ENCODE data around the gene GPR146. TPM values are rescaled to one million over a fixed set of nuclear protein-coding genes. Genes with fewer than 3 reads are reported as not detected.

Gene GPR146
- total RNA-seq, 1 experiment from 2014 or later, result 1.8 TPM

DNA sequence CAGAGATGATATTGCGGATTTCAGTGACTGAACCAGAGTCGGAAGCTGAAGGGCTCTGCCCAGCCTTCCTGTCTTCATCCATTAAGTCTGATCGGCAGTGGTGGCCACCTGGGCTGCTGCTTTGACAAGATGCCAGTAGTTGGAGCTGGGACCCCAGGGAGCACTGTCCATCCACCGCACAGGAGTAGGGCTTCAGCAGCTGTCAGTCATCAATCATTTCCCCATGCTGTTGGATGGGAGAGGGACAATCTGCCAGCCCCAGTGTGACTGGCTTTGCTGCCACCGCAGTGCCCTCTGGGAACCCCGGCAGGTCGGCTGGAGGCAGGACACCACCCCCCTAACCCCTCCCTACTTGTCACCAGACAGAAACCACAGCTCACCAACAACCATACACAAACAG, 23.0 kb upstream of the GPR146 start:
- TF ChIP-seq, protein P1, sequence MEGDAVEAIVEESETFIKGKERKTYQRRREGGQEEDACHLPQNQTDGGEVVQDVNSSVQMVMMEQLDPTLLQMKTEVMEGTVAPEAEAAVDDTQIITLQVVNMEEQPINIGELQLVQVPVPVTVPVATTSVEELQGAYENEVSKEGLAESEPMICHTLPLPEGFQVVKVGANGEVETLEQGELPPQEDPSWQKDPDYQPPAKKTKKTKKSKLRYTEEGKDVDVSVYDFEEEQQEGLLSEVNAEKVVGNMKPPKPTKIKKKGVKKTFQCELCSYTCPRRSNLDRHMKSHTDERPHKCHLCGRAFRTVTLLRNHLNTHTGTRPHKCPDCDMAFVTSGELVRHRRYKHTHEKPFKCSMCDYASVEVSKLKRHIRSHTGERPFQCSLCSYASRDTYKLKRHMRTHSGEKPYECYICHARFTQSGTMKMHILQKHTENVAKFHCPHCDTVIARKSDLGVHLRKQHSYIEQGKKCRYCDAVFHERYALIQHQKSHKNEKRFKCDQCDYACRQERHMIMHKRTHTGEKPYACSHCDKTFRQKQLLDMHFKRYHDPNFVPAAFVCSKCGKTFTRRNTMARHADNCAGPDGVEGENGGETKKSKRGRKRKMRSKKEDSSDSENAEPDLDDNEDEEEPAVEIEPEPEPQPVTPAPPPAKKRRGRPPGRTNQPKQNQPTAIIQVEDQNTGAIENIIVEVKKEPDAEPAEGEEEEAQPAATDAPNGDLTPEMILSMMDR (IDR thresholded peaks at IDR 0.05; ENCODE audit: insufficient read depth in 1 of 2, low read depth in 1 of 2, low read length in 1 of 2, severe bottlenecking in 1 of 2, unreplicated experiment in 1 of 2), result no peak
- H3K4me3 ChIP-seq (ENCODE audit: low read depth, low read length), result no peak overlapping the region
- Mint-ChIP-seq H3K27me3 (ENCODE audit: insufficient read depth, unreplicated experiment) (no peaks in the 10 kb centered on the region), H3K4me3 (ENCODE audit: unreplicated experiment) (no peak overlapping the region), H3K27ac (ENCODE audit: unreplicated experiment) (no peak overlapping the region), H3K9me3 (ENCODE audit: unreplicated experiment) (no peaks in the 10 kb centered on the region), H3K4me1 (ENCODE audit: low read depth, unreplicated experiment) (no peaks in the 10 kb centered on the region), H3K36me3 (ENCODE audit: insufficient read depth, unreplicated experiment) (peaks cover 31% of the 10 kb centered on the region)
- no peaks in the 10 kb centered on the region for H3K4me1 ChIP-seq
- peaks cover 5% of the 10 kb centered on the region for H3K36me3 ChIP-seq (ENCODE audit: control insufficient read depth, insufficient read depth, low read length)
- H3K9me3 ChIP-seq, result no peaks in the 10 kb centered on the region
- ChIA-PET POLR2A (interaction anchor here (0.5 kb wide), 1 partner anchor 227 kb away, joined by 3 read pairs; no protein-coding TSS in a partner anchor), CTCF (interaction anchor here (0.7 to 1.3 kb wide), 2 partner anchors 28 to 44 kb away, joined by 4 to 6 read pairs; no protein-coding TSS in a partner anchor)
- BruUV-seq (replicated peaks), result no TSS peak
- intact Hi-C loops (cut with micrococcal nuclease; ENCODE audit: unreplicated experiment), result no loop called here
- no peaks in the 10 kb centered on the region for H3K27me3 ChIP-seq (replicated peaks; ENCODE audit: control insufficient read depth, insufficient read depth, low read length)
- no peak for DNase-seq

DNA sequence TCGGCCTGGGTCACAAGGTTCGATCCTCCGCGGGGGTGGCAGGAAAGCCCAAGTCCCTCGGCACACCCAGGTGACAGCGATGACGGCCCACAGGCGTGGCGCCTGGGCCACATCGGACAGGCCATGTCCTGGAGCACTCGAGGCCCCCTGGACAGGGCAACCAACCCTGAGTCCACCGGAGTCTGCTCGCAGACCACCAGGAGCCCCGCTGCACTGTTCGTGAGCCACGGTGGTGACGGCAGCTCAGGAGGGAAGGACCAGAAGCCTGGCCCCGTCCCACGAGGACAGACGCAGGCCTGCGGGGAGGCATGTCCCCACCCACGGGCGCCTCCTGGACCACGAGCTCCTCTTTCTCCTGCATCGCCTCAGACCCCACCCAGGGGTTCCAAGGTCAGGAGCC, 22.4 kb upstream of the GPR146 start:
- H3K9me3 Mint-ChIP-seq (ENCODE audit: unreplicated experiment), result no peaks in the 10 kb centered on the region
- H3K4me3 ChIP-seq (ENCODE audit: low read depth, low read length), result no peak overlapping the region
- intact Hi-C loops (cut with micrococcal nuclease; ENCODE audit: unreplicated experiment), result no loop called here
- POLR2A ChIA-PET, result interaction anchor here (0.5 kb wide), 1 partner anchor 226 kb away, joined by 3 read pairs; no protein-coding TSS in a partner anchor
- H3K4me1 Mint-ChIP-seq (ENCODE audit: low read depth, unreplicated experiment), result no peaks in the 10 kb centered on the region
- CTCF ChIA-PET, result interaction anchor here (1.3 kb wide), 1 partner anchor 29 kb away, joined by 6 read pairs; no protein-coding TSS in a partner anchor
- H3K27me3 ChIP-seq (replicated peaks; ENCODE audit: control insufficient read depth, insufficient read depth, low read length), result no peaks in the 10 kb centered on the region
- no peak overlapping the region for H3K4me3 Mint-ChIP-seq (ENCODE audit: unreplicated experiment)
- H3K36me3 ChIP-seq (ENCODE audit: control insufficient read depth, insufficient read depth, low read length), result peaks cover 7% of the 10 kb centered on the region
- no peaks in the 10 kb centered on the region for H3K27me3 Mint-ChIP-seq (ENCODE audit: insufficient read depth, unreplicated experiment)
- H3K4me1 ChIP-seq, result no peaks in the 10 kb centered on the region
- BruUV-seq (replicated peaks), result no TSS peak
- peaks cover 31% of the 10 kb centered on the region for H3K36me3 Mint-ChIP-seq (ENCODE audit: insufficient read depth, unreplicated experiment)
- DNase-seq, result no peak
- TF ChIP-seq, protein P1 (IDR thresholded peaks at IDR 0.05; ENCODE audit: insufficient read depth in 1 of 2, low read depth in 1 of 2, low read length in 1 of 2, severe bottlenecking in 1 of 2, unreplicated experiment in 1 of 2), result no peak
- H3K27ac Mint-ChIP-seq (ENCODE audit: unreplicated experiment), result no peak overlapping the region
- no peaks in the 10 kb centered on the region for H3K9me3 ChIP-seq

DNA sequence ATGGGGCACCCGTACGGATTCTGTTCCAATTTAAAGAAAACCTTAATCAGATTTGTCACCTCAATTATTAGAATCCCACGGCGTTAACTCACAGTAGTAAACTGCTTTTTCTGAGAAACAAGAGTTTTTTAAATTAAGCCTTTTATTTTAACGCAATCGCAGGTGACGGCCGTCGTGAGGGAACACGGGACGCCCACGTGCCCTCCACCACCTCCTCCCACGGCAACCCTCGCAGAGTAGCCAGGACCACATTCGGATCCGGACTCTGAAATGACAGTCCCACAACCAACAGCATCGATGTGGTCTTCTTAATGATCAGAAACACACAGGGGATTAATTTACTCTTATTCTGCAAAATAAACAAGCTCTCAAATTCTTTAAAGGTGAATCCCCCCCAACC, 22.0 kb upstream of the GPR146 start:
- Histone ChIP-seq H3K9me3 (no peaks in the 10 kb centered on the region), H3K36me3 (ENCODE audit: control insufficient read depth, insufficient read depth, low read length) (peaks cover 7% of the 10 kb centered on the region), H3K4me3 (ENCODE audit: low read depth, low read length) (no peak overlapping the region), H3K27me3 (replicated peaks; ENCODE audit: control insufficient read depth, insufficient read depth, low read length) (no peaks in the 10 kb centered on the region), H3K4me1 (no peaks in the 10 kb centered on the region)
- POLR2A ChIA-PET, result no interaction called here
- TF ChIP-seq, protein P1 (IDR thresholded peaks at IDR 0.05; ENCODE audit: insufficient read depth in 1 of 2, low read depth in 1 of 2, low read length in 1 of 2, severe bottlenecking in 1 of 2, unreplicated experiment in 1 of 2), result no peak
- CTCF ChIA-PET, result interaction anchor here (1.3 kb wide), 1 partner anchor 29 kb away, joined by 6 read pairs; no protein-coding TSS in a partner anchor
- no peaks in the 10 kb centered on the region for H3K27me3 Mint-ChIP-seq (ENCODE audit: insufficient read depth, unreplicated experiment)
- no peak overlapping the region for H3K4me3 Mint-ChIP-seq (ENCODE audit: unreplicated experiment)
- no peaks in the 10 kb centered on the region for H3K4me1 Mint-ChIP-seq (ENCODE audit: low read depth, unreplicated experiment)
- intact Hi-C loops (cut with micrococcal nuclease; ENCODE audit: unreplicated experiment), result no loop called here
- no peak overlapping the region for H3K27ac Mint-ChIP-seq (ENCODE audit: unreplicated experiment)
- H3K9me3 Mint-ChIP-seq (ENCODE audit: unreplicated experiment), result no peaks in the 10 kb centered on the region
- BruUV-seq (replicated peaks), result no TSS peak
- H3K36me3 Mint-ChIP-seq (ENCODE audit: insufficient read depth, unreplicated experiment), result peaks cover 34% of the 10 kb centered on the region
- no peak for DNase-seq
